Measurements from ENCODE around the gene CSNK1A1L.

DNA sequence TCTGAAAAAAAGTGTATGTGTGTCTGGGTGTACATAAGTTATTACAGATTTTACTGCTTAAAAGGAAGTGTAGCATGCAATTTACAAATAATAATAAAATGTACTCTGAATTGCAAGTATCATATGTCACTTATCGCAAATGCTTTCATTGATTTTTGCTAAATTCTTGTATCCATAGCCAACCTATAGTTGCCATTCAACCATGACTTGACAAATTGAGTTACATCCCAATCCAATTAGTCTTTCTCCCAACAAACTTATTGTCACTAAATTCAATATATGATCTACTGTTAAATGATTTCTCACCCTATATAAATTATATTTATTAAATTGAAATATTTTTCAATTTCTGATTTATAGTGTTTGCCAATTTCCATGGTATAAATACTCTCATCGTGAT, 28.6 kb downstream of the CSNK1A1L start:
- TF ChIP-seq, protein P1, sequence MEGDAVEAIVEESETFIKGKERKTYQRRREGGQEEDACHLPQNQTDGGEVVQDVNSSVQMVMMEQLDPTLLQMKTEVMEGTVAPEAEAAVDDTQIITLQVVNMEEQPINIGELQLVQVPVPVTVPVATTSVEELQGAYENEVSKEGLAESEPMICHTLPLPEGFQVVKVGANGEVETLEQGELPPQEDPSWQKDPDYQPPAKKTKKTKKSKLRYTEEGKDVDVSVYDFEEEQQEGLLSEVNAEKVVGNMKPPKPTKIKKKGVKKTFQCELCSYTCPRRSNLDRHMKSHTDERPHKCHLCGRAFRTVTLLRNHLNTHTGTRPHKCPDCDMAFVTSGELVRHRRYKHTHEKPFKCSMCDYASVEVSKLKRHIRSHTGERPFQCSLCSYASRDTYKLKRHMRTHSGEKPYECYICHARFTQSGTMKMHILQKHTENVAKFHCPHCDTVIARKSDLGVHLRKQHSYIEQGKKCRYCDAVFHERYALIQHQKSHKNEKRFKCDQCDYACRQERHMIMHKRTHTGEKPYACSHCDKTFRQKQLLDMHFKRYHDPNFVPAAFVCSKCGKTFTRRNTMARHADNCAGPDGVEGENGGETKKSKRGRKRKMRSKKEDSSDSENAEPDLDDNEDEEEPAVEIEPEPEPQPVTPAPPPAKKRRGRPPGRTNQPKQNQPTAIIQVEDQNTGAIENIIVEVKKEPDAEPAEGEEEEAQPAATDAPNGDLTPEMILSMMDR (conservative IDR thresholded peaks at IDR 0.05; ENCODE audit: low read length) = no peak
- TF ChIP-seq EZH2phosphoT487 (IDR thresholded peaks at IDR 0.05; ENCODE audit: borderline replicate concordance) = no peak
